ENCODE data around the gene TRIM37.

Gene TRIM37

DNA sequence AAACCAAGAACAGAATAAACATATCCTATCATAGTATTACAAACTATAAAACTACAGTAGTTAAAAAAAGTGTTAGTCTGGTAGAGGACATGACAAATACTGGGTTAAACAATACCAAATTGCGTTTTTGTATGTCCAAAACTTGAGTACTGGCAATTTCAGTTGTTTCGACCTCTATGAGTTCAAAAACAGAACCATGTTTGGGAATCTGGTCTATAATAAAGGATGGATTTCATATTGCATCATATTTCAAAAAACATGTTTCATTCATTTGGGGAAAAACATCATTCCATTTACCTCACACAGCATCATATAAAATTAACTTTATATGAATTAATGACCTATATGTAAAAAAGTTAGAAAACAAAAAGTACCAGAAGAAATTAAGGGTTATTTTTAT lies 81.8 kb downstream of the TRIM37 start:
- Histone ChIP-seq H3K4me3 (no peak overlapping the region), H3K27ac (no peak overlapping the region)
- no peak for DNase-seq (ENCODE audit: low spot score)
- TF ChIP-seq, protein P1, sequence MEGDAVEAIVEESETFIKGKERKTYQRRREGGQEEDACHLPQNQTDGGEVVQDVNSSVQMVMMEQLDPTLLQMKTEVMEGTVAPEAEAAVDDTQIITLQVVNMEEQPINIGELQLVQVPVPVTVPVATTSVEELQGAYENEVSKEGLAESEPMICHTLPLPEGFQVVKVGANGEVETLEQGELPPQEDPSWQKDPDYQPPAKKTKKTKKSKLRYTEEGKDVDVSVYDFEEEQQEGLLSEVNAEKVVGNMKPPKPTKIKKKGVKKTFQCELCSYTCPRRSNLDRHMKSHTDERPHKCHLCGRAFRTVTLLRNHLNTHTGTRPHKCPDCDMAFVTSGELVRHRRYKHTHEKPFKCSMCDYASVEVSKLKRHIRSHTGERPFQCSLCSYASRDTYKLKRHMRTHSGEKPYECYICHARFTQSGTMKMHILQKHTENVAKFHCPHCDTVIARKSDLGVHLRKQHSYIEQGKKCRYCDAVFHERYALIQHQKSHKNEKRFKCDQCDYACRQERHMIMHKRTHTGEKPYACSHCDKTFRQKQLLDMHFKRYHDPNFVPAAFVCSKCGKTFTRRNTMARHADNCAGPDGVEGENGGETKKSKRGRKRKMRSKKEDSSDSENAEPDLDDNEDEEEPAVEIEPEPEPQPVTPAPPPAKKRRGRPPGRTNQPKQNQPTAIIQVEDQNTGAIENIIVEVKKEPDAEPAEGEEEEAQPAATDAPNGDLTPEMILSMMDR (IDR thresholded peaks at IDR 0.05): no peak

DNA sequence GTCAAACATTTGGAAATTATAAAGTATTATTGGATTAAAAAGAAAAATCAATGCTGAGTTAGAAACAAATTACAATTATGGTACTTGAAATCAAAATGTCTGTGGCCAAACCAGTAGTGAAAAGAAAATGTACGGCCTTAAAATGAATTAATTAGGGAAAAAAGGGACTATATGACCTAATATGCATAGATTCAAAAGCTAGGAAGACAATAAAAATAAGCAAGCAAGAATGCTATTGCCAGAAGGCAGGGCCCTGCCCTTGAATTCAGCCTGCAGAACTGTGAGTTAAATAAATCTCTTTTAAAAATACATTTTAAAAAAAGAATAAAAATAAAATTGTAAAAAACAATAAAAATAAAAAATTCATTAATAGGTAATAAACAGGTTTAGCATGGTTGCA lies 88.7 kb downstream of the TRIM37 start:
- TF ChIP-seq, protein P1 (IDR thresholded peaks at IDR 0.05): no peak
- no peak for DNase-seq (ENCODE audit: low spot score)
- no peak overlapping the region for H3K27ac ChIP-seq
- H3K4me3 ChIP-seq: no peak overlapping the region

DNA sequence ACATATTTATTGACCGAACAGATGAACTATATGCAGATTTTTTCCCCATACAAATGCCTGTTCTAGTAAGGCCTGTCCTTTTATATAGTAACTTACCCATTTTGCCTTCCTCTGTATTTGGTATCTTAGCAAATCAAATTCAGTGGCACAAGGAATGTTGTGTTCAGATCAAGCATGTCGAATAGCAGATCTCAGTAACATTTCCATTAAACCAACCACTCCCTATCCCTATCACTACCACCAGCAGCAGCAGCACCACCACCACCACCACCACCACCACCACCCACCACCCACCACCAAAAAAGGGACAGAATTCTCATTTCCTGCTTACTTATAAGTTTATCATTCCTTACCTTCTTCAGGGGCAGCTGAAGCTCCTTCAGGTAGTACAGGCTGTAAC lies 94.7 kb downstream of the TRIM37 start:
- no peak for DNase-seq (ENCODE audit: low spot score)
- Histone ChIP-seq H3K4me3 (no peak overlapping the region), H3K27ac (no peak overlapping the region)
- TF ChIP-seq, protein P1 (IDR thresholded peaks at IDR 0.05): no peak

DNA sequence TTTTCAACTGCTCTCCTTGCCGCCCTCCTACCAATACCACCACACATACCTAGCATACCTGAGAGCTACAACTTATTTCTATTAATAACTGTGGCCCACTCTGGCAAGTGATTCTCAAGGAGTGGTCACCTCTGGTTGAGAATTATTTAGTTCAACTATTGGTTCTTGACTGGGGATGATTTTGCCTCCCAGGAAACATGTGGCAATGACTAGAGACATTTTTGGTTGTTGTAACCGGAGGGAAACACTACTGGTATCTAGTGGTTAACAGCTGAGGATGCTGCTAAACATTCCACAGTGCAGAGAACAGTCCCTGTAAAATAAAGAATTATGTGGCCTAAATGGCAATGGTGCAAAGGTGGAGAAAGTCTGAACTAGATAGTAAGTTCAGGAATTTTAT lies 96.7 kb downstream of the TRIM37 start:
- H3K4me3 ChIP-seq: no peak overlapping the region
- TF ChIP-seq, protein P1 (IDR thresholded peaks at IDR 0.05): no peak
- no peak for DNase-seq (ENCODE audit: low spot score)
- H3K27ac ChIP-seq: no peak overlapping the region

DNA sequence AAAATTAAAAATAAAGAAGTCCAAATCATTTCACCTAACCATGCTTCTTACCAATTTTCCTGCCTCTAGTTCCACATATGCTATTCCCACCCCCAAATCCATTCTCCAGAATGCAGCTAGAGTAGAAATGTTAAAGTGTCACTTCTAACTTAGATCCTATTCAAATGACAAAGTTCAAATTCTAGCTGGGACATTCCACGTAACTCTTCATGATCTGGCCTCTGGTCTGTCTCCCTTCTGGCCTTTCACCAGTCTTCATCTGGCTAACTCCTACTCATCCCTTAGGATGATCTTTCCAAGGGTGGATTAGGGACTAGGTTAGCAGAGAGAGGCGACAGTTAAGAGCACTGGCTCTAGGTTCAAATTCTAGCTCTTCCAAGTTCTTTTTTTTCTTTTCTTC lies 97.9 kb downstream of the TRIM37 start:
- no peak for DNase-seq (ENCODE audit: low spot score)
- Histone ChIP-seq H3K4me3 (no peak overlapping the region), H3K27ac (no peak overlapping the region)
- TF ChIP-seq, protein P1 (IDR thresholded peaks at IDR 0.05): no peak

DNA sequence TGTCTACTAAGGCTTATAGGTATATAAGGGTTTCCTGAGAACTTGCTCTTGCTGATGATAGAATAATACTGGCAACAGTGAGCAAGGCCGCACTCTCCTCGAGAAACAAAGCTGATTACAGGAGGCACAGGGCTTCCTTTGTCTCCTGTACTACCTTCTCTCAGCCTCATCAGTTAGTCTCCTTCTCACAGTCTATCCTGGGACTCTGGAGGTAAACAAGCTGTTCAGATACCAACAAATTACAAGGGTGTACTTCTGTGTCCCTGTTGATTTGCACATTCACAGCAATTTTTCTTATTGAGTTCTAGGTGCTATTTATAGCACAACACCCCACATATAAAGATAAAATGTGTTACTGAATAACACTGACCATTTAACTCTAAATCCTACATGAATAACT lies 98.7 kb downstream of the TRIM37 start:
- TF ChIP-seq, protein P1 (IDR thresholded peaks at IDR 0.05): no peak
- Histone ChIP-seq H3K27ac (no peak overlapping the region), H3K4me3 (no peak overlapping the region)
- DNase-seq (ENCODE audit: low spot score): no peak

DNA sequence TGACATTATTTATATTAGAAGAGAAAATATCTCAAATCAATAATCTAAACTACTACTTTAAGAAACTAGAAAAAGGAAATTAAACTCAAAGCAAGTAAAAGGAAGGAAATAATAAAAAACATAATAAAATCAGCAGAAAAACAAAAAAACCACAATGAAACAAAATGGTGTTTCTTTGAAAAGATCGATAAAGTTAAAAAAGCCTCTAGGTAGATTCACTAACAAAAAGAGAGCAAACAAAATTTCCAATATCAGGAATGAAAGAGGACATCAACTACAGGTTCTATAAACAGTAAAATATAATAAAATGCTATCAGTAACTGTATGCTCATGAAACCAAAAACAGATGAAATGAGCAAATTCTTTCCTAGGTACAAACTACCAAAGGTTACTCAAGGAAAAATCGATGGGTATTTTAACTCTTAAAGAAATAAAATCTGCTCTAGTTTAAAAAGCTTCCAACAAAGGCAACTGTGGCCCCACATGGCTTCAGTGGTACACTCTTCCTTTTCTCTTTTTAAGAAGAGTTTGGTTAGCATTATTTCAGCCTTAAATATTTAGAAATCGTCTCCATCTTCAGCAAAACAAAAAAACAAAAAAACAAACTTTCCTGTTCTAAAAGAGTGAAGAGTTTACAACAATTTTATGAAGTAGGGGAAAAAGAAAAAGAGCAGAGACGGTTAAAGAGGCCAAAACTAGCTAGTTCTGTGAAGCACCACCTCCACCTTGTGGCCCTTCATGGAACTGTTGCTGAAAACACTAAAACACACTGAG lies 102.2 kb downstream of the TRIM37 start:
- H3K4me3 ChIP-seq: no peak overlapping the region
- H3K27ac ChIP-seq: no peak overlapping the region
- DNase-seq (ENCODE audit: low spot score): no peak
- TF ChIP-seq, protein P1 (IDR thresholded peaks at IDR 0.05): peak; percentile 82
